Stimulated activated CD4-positive, alpha-beta T cell treated with anti-CD3 and anti-CD28 coated beads, Interleukin-1b, Interleukin-23, amount 100 ng/mL, for 4 hours (primary cell): Measurements from ENCODE around the gene DHX35.
A peak's percentile ranks its signal among the peaks of the same experiment; 100 is the strongest.

Source experiments
- DNase-seq, 2 donors: peaks; one replicate each; pipeline ENCODE4 v3.0.0-alpha.2; 2020; ENCODE audit warnings: low read depth in 2 of 2

The DHX35 gene, protein sequence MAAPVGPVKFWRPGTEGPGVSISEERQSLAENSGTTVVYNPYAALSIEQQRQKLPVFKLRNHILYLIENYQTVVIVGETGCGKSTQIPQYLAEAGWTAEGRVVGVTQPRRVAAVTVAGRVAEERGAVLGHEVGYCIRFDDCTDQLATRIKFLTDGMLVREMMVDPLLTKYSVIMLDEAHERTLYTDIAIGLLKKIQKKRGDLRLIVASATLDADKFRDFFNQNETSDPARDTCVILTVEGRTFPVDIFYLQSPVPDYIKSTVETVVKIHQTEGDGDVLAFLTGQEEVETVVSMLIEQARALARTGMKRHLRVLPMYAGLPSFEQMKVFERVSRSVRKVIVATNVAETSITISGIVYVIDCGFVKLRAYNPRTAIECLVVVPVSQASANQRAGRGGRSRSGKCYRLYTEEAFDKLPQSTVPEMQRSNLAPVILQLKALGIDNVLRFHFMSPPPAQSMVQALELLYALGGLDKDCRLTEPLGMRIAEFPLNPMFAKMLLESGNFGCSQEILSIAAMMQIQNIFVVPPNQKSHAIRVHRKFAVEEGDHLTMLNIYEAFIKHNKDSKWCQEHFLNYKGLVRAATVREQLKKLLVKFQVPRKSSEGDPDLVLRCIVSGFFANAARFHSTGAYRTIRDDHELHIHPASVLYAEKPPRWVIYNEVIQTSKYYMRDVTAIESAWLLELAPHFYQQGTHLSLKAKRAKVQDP

DNA sequence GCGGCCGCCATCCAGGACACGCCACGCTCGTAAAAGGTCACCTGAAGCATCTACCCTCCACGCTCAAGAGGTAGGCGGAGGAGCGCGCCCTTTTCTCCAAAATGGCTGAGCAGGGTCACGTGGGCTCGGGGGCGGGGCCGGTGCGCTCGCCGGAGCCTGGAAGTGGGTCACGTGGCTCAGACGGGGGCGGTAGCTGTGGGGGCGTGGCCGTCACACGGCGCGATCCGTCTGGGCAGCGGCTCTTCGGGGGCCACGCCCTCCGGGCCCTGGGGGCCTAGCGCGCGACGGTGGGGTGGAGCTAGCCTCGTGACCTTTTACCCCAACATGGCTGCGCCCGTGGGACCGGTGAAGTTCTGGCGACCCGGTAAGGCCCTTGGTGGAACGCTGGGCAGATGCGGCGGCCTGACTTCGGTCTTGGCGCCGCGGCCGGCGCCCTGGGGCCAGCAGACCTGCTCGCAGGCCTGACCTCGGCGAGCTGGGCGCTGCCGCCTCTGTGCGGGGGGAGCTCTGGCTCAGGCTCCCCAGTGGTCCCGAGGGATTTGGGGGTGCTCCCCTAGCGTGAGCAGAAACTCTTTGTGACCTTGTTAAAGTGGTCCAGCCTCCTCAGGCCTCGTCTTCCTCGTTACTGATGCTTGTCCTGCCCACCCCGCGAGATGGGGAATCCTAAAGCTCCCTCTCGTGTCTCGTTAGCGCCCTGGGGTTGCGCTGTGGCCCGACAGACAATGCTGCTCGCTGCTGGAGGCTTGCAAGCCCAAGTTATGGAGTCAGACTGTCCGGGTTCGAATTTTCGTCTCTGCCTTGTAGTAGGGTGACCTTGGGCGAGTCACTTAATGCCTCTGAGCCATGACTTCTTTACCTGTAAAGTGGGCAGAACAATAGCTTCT, at the start of gene DHX35:
DHX35 (plus strand) TSS at position 301 of the 884 bp plus-strand sequence; CDS start at position 325, 24 bp downstream.
- DNase-seq: peak; percentile 98 to 99

- no peak for DNase-seq
Measured at GRCh38 chr20:38915355-38915754, 46.8 kb upstream of the DHX35 start.

- DNase-seq: no peak
Measured at GRCh38 chr20:38917657-38918056, 44.5 kb upstream of the DHX35 start.

DNA sequence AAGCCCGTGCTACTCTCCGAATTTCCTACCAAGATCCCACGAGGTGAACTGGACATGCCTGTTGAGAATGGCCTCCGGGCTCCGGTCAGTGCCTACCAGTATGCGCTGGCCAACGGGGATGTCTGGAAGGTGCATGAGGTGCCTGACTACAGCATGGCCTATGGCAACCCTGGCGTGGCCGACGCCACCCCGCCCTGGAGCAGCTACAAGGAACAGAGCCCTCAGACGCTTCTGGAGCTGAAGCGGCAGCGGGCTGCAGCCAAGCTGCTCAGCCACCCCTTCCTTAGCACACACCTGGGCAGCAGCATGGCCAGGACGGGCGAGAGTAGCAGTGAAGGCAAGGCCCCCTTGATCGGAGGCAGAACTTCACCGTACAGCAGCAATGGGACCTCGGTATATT, 44.0 kb upstream of the DHX35 start:
- no peak for DNase-seq

DNA sequence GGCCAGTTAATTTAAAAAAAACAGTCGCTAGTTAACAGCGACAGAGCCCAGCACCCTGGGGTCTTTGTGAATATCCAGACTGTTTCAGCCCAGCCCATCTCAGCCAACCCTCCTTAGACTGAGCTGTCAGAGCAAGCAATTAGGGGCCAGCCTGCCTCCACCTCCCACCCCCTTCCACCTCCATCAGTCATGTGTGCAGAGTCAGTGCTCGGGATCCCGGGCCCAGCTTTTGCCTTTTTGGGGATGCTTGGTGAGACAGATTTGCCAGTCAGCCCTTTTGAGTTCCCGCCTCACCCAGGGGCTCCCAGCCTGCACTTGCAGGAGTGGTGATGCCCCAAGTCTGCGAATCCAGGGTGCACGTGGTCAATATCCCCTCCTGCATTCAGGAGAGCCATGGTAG, 42.5 kb upstream of the DHX35 start:
- DNase-seq: no peak

- DNase-seq: no peak
Measured at GRCh38 chr20:38920411-38920810, 41.7 kb upstream of the DHX35 start.

- no peak for DNase-seq
Measured at GRCh38 chr20:38920851-38921250, 41.3 kb upstream of the DHX35 start.

DNA sequence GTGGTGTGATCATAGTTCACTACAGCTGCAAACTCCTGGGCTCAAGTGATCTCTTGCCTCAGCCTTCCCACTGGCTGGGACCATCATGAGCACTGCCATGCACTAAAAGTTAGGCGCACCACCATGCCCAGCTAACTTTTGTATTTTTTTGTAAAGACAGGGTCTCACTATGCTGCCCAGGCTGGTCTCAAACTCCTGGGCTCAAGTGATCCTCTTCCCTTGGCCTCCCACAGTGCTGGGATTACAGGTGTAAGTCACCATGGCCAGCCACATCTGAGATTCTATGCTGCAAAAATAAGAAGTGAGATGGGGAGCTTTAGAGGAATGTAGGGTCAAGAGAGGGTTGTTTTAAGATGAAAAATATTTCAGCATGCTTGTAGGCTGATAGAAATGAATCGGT, 37.4 kb upstream of the DHX35 start:
- no peak for DNase-seq

GRCh38 chr20:38926142-38926933, 35.8 kb upstream of the DHX35 start, which contains the start of gene FAM83D:
TSS of gene FAM83D (plus strand) at chr20:38926417. CDS start at chr20:38926443, 26 bp downstream.
- peak; percentile 84 to 89 for DNase-seq

DNA sequence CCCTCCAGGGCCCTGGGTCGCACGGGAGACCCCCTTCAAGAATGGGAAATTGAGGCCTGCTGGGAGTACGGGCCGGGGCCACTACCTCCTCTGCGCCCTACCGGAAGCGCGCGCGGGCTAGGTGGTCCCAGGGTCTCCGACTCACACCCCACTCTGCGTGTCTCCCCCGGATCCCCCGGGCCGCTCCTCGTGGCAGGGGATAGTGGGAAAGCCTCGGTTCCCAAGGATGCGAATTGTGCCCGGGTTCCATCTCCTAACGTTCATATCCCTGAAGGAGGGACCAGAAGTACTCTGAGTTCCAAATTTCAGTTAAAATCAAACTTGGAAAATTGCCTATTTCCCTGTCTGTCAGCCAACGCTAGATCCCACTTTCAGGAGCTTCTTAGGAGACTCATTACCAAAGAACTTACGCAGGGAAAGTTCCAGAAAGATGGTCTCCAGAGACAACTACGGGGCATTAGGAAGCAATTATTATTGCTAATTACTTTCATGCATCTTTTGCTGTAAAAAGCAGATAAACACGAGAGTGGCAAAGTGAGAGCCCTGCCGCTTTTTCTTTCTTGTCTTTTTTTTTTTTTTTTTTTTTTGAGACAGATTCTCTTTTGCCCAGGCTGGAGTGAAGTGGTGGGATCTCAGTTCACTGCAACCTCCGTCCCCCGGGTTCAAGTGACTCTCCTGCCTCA, 35.1 kb upstream of the DHX35 start:
- DNase-seq: no peak

DNA sequence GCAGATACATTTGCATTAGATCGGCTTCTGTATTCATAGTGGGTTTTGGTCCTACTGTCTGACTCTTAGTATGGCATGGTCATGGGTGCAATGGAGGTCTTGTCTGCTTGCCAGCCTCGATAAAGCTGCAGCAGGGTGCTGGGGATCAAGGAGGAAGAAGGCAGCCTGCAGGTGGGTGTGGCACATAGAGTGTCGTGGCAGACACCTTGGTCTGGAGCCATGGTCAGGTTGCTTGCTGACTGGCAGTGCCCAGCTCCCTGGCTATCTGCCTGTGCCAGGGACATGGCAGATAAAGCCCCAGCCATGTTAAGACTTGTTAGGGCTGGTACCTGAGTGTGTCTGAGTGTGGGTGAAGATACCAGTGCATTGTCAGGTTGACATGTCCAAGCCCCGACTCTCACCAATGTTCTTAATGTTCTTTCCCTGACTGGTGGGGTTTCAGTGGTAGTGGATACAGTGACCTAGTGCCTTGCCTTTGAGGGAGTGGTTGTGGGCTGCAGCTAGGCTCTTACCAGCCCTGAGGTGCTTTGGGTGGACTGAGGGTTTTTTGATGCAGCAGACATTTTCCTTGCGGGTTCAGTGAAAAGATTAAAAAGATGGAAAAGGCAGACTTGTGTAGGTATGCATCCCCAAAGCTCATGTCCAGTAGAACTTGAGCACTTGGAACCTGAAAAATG, 34.1 kb upstream of the DHX35 start:
- no peak for DNase-seq

- no peak for DNase-seq
Measured at GRCh38 chr20:38930242-38930569, 31.9 kb upstream of the DHX35 start.

DNA sequence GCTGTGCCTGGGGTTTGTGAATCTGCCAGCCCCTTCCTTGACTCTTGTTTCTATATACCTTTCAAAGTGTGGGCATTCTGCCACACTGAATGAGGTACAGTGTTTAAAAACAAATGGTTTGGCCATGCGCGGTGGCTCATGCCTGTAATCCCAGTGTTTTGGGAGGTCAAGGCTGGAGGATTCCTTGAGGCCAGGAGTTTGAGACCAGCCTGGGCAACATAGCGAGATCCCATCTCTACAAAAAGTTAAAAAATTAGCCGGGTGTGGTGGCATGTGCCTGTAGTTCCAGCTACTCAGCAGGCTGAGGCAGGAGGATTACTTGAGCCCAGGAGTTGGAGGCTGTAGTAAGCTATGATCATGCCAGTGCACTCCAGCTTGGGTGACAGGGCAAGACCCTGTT, 30.2 kb upstream of the DHX35 start:
- no peak for DNase-seq

DNA sequence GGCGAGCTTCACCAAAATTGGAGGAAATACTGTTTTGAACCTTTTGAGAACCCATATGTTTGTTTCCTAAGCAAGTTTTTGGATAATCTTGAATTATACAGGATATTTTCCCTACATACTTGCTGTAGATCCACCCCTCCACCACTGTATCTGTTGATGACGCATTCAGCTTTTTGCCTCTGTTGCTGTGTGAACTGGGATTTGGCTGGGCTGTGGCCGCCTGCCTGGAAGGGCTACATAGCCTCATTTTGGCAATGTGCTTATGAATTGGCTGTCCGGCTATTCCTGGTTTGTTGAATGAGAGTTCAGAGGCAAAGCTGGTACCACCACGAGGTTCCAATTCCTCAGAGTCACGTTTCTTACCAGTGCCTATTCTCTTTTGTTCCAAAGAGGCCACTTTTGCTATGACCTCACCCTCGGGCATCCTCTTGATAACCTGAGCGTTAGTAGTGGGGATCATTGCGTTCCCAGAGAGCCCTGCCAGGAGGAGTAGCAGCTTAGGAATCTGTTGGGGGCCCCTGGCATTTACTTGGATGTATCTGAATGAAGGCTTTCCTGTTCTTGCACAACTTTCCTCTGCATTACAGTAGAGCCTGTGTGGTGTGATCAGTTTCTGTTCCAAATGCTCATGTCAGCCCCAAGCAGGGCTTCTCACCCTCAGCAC, 29.6 kb upstream of the DHX35 start:
- no peak for DNase-seq

GRCh38 chr20:38934530-38934929, 27.6 kb upstream of the DHX35 start:
- no peak for DNase-seq

DNA sequence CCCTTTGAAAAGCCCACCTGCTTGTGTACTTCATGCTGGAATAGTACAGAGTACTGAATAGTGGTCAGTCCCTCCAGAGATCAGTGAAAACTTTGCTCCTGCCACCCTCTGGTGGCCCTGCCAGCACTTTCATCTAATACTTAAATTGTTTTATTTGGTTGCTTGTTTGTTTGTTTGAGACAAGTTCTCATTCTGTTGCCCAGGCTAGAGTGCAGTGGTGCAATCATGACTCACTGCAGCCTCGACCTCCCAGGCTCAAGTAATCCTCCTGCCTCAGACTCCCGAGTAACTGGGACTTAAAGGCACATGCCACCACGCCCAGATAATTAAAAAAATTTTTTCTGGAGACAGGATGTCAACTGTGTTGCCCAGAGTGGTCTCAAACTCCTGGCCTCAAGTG, 26.9 kb upstream of the DHX35 start:
- DNase-seq: no peak

DNA sequence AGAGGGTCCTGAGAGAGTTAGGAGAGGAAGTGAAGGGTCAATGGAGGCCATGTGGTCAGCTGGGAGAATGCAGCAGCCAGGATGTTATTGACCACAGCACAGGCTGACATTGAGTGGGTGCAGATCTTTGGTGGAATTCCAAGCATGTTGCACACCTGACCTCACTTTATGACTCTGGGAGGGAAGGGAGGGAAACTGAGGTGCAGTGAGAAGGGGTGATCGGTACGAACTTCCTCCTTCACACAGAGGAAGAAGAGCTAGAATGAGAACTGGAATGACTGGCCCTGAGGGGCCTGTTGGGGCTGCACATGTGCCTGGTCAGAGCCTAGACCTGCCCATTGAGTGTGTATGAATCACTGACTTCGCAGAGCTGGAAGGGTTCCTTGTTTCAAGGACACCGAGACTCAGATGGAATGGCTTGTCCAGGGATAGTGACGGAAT, 26.2 kb upstream of the DHX35 start:
- DNase-seq: no peak

DNA sequence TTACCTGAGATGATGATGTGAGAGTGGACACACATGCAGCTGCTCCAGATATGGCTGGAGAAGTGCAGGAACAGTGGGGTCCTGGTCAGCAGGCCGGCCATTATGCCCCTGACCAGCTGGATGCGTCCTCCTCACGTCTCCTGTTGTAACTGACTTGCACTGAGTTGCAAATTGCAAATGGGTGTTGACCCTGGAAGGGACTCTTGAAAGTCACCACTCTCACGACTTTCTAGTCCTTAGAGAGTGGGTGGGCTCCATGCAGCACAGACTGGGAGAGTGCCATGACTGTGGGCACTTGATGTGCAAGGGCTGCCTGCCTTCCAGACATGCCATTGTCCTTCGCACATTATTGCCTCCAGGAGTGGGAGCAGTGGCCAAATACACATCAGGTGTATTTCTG, 25.1 kb upstream of the DHX35 start:
- no peak for DNase-seq

DNA sequence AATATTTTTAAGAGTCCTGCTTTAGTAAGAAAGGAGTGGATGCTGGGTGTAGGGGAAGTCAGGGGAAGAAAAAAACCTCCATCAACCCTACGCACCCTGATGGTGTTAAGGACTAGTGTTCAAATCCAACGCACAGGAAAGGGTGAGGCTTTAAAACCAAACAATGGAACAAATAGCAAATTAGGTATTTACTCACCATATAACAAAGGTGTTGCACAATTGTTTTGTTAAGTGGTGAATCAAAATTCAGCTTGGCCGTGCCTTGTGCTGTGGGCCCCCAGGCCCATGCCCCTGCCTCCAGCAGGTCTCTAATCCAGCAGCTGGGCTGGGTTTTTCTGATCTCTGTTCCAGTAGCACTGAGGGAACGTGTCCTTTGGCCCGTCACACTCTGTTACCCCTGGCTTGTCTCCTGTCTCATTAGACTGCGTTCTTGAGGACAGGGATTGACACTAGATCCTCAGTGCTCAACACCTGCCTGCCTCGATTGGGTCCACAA, 24.1 kb upstream of the DHX35 start:
- no peak for DNase-seq

DNA sequence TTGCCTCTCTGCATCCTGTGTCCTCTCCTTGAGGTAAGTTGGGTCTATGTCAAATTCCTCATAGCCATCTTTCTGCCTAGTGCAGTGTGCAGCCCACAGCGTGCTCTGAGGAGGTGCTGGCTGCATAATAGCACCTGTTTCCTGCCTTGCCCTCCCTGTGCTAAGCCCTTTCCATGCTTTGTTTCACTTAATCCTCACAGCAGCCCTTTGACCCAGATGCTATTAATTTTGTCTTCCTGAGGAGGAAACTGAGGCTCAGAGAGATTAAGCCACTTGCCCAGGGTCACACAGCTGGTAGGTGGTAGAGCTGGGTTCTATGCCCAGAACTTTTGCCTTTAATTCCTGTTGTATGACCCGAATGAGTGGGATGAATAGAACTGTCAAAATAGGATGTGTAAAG, 22.5 kb upstream of the DHX35 start:
- no peak for DNase-seq
